Measurements from ENCODE around the gene MVD.

GRCh38 chr16:88647178-88648070 is 15.5 kb downstream of the MVD start:
- TF ChIP-seq, protein P1, sequence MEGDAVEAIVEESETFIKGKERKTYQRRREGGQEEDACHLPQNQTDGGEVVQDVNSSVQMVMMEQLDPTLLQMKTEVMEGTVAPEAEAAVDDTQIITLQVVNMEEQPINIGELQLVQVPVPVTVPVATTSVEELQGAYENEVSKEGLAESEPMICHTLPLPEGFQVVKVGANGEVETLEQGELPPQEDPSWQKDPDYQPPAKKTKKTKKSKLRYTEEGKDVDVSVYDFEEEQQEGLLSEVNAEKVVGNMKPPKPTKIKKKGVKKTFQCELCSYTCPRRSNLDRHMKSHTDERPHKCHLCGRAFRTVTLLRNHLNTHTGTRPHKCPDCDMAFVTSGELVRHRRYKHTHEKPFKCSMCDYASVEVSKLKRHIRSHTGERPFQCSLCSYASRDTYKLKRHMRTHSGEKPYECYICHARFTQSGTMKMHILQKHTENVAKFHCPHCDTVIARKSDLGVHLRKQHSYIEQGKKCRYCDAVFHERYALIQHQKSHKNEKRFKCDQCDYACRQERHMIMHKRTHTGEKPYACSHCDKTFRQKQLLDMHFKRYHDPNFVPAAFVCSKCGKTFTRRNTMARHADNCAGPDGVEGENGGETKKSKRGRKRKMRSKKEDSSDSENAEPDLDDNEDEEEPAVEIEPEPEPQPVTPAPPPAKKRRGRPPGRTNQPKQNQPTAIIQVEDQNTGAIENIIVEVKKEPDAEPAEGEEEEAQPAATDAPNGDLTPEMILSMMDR (IDR thresholded peaks at IDR 0.05; ENCODE audit: low read length), result no peak
- TF ChIP-seq EZH2 (IDR thresholded peaks at IDR 0.05; ENCODE audit: borderline replicate concordance, low read length), result no peak

Measured in OCI-LY1 (cell line).